ENCODE measurements around the gene TPO.

The TPO gene

GRCh38 chr2:1540481-1540880 is 127.2 kb downstream of the TPO start:
- no peak for TF ChIP-seq CTCF (conservative IDR thresholded peaks at IDR 0.05; ENCODE audit: low read depth, low read length)
- DNase-seq (ENCODE audit: low read depth): no peak
- H3K4me3 ChIP-seq (ENCODE audit: low read length): no peak overlapping the region

- TF ChIP-seq CTCF (conservative IDR thresholded peaks at IDR 0.05; ENCODE audit: low read depth, low read length): no peak
- DNase-seq (ENCODE audit: low read depth): no peak
- H3K4me3 ChIP-seq (ENCODE audit: low read length): no peak overlapping the region
Observed at GRCh38 chr2:1541040-1541439, 127.8 kb downstream of the TPO start.

GRCh38 chr2:1541819-1542475 is 128.7 kb downstream of the TPO start:
- DNase-seq (ENCODE audit: low read depth): no peak
- TF ChIP-seq CTCF (conservative IDR thresholded peaks at IDR 0.05; ENCODE audit: low read depth, low read length): no peak
- H3K4me3 ChIP-seq (ENCODE audit: low read length): no peak overlapping the region

GRCh38 chr2:1542971-1543370 is 129.7 kb downstream of the TPO start:
- DNase-seq (ENCODE audit: low read depth): no peak
- H3K4me3 ChIP-seq (ENCODE audit: low read length): no peak overlapping the region
- TF ChIP-seq CTCF (conservative IDR thresholded peaks at IDR 0.05; ENCODE audit: low read depth, low read length): no peak

GRCh38 chr2:1543776-1544477 is 130.7 kb downstream of the TPO start:
- TF ChIP-seq CTCF (conservative IDR thresholded peaks at IDR 0.05; ENCODE audit: low read depth, low read length): no peak

GRCh38 chr2:1544478-1545069 is 131.3 kb downstream of the TPO start:
- no peak for DNase-seq (ENCODE audit: low read depth)
- TF ChIP-seq CTCF (conservative IDR thresholded peaks at IDR 0.05; ENCODE audit: low read depth, low read length): no peak
- no peak overlapping the region for H3K4me3 ChIP-seq (ENCODE audit: low read length)

More at GRCh38 chr2:1543776-1544477, 130.7 kb downstream of the TPO start:
- H3K4me3 ChIP-seq (ENCODE audit: low read length): no peak overlapping the region
- no peak for DNase-seq (ENCODE audit: low read depth)
